ENCODE measurements around the gene SP1.

Gene SP1

DNA sequence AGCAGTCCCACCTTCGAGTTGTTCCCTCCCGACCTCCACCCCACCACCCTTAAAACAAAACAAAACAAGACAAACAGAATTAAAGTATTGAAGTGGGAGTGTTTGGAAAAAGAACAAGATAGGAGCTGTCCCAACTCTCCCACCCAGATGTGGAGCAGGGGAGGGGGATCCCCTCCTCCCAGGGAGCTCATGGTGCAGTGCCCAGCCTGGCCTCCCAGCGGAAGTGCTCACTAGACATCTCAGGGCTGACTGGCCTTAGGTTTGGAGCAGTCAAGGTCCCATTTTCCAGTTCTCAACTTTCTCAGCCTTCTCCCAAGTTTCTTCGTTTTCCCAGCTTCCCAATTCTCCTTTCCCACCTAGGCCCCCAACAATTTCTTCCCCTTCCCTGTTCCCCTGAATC is 46.7 kb upstream of the SP1 start:
- no peak for TF ChIP-seq EZH2phosphoT487 (conservative IDR thresholded peaks at IDR 0.05; ENCODE audit: low read length)
- TF ChIP-seq, protein P1, sequence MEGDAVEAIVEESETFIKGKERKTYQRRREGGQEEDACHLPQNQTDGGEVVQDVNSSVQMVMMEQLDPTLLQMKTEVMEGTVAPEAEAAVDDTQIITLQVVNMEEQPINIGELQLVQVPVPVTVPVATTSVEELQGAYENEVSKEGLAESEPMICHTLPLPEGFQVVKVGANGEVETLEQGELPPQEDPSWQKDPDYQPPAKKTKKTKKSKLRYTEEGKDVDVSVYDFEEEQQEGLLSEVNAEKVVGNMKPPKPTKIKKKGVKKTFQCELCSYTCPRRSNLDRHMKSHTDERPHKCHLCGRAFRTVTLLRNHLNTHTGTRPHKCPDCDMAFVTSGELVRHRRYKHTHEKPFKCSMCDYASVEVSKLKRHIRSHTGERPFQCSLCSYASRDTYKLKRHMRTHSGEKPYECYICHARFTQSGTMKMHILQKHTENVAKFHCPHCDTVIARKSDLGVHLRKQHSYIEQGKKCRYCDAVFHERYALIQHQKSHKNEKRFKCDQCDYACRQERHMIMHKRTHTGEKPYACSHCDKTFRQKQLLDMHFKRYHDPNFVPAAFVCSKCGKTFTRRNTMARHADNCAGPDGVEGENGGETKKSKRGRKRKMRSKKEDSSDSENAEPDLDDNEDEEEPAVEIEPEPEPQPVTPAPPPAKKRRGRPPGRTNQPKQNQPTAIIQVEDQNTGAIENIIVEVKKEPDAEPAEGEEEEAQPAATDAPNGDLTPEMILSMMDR (IDR thresholded peaks at IDR 0.05; ENCODE audit: insufficient read depth, low read length, poor library complexity, severe bottlenecking) = no peak
- H4K20me1 ChIP-seq (ENCODE audit: low read depth, low read length) = no peaks in the 10 kb centered on the region
- no peak overlapping the region for H3K9ac ChIP-seq (ENCODE audit: low read length)
- H3K4me3 ChIP-seq (ENCODE audit: insufficient read depth, low read length, poor library complexity, severe bottlenecking) = no peak overlapping the region
- no peaks in the 10 kb centered on the region for H3K27me3 ChIP-seq (ENCODE audit: low read length)
- H3K79me2 ChIP-seq (ENCODE audit: insufficient read depth, low read length) = no peaks in the 10 kb centered on the region
- H2AFZ ChIP-seq (ENCODE audit: low read depth, low read length, severe bottlenecking) = no peak overlapping the region
- no peaks in the 10 kb centered on the region for H3F3A ChIP-seq (ENCODE audit: insufficient read depth)
- H3K27ac ChIP-seq (ENCODE audit: low read depth, low read length) = no peak overlapping the region
- H3K9me3 ChIP-seq (ENCODE audit: insufficient read depth, low read length) = no peaks in the 10 kb centered on the region
- H3K36me3 ChIP-seq (ENCODE audit: low read length) = no peaks in the 10 kb centered on the region
- no peak overlapping the region for H3K4me2 ChIP-seq (ENCODE audit: low read depth, low read length, poor library complexity, severe bottlenecking)
- H3K9me2 ChIP-seq (replicated peaks; ENCODE audit: insufficient read depth, low read length) = no peaks in the 10 kb centered on the region

DNA sequence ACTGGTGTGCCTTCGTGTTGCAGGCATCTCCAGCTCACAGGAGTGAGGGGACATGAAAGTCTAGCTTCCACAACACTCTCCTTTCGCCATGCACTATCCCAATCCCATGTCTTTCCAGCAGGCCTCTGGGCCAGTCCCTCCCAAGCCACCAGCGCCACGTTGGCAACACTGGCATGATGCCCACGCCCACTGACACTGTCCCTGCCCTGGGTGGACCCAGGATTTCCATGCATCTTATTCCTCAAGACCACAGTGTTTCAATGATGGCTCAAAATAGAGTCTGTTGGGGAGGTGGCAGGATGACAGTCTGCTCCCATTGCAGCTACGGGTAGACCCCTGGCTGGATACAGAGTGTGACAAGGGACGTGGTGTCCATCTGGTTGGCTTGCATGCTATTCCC is 46.1 kb upstream of the SP1 start:
- no peak overlapping the region for H3K4me3 ChIP-seq (ENCODE audit: insufficient read depth, low read length, poor library complexity, severe bottlenecking)
- H3K27me3 ChIP-seq (ENCODE audit: low read length) = no peaks in the 10 kb centered on the region
- no peaks in the 10 kb centered on the region for H4K20me1 ChIP-seq (ENCODE audit: low read depth, low read length)
- no peaks in the 10 kb centered on the region for H3F3A ChIP-seq (ENCODE audit: insufficient read depth)
- H3K27ac ChIP-seq (ENCODE audit: low read depth, low read length) = no peak overlapping the region
- H3K9ac ChIP-seq (ENCODE audit: low read length) = no peak overlapping the region
- no peak overlapping the region for H3K4me2 ChIP-seq (ENCODE audit: low read depth, low read length, poor library complexity, severe bottlenecking)
- no peak for TF ChIP-seq EZH2phosphoT487 (conservative IDR thresholded peaks at IDR 0.05; ENCODE audit: low read length)
- TF ChIP-seq, protein P1 (IDR thresholded peaks at IDR 0.05; ENCODE audit: insufficient read depth, low read length, poor library complexity, severe bottlenecking) = no peak
- no peak overlapping the region for H2AFZ ChIP-seq (ENCODE audit: low read depth, low read length, severe bottlenecking)
- H3K79me2 ChIP-seq (ENCODE audit: insufficient read depth, low read length) = no peaks in the 10 kb centered on the region
- no peaks in the 10 kb centered on the region for H3K36me3 ChIP-seq (ENCODE audit: low read length)
- no peaks in the 10 kb centered on the region for H3K9me2 ChIP-seq (replicated peaks; ENCODE audit: insufficient read depth, low read length)
- H3K9me3 ChIP-seq (ENCODE audit: insufficient read depth, low read length) = no peaks in the 10 kb centered on the region

- H3K79me2 ChIP-seq (ENCODE audit: insufficient read depth, low read length) = no peaks in the 10 kb centered on the region
- H3K4me2 ChIP-seq (ENCODE audit: low read depth, low read length, poor library complexity, severe bottlenecking) = no peak overlapping the region
- TF ChIP-seq, protein P1 (IDR thresholded peaks at IDR 0.05; ENCODE audit: insufficient read depth, low read length, poor library complexity, severe bottlenecking) = no peak
- no peak for TF ChIP-seq EZH2phosphoT487 (conservative IDR thresholded peaks at IDR 0.05; ENCODE audit: low read length)
- no peaks in the 10 kb centered on the region for H3K9me2 ChIP-seq (replicated peaks; ENCODE audit: insufficient read depth, low read length)
- no peaks in the 10 kb centered on the region for H3K9me3 ChIP-seq (ENCODE audit: insufficient read depth, low read length)
- no peaks in the 10 kb centered on the region for H3K36me3 ChIP-seq (ENCODE audit: low read length)
- H3K9ac ChIP-seq (ENCODE audit: low read length) = no peak overlapping the region
- H2AFZ ChIP-seq (ENCODE audit: low read depth, low read length, severe bottlenecking) = no peak overlapping the region
- H3K27ac ChIP-seq (ENCODE audit: low read depth, low read length) = no peak overlapping the region
- no peaks in the 10 kb centered on the region for H4K20me1 ChIP-seq (ENCODE audit: low read depth, low read length)
- H3K4me3 ChIP-seq (ENCODE audit: insufficient read depth, low read length, poor library complexity, severe bottlenecking) = no peak overlapping the region
- no peaks in the 10 kb centered on the region for H3F3A ChIP-seq (ENCODE audit: insufficient read depth)
- H3K27me3 ChIP-seq (ENCODE audit: low read length) = no peaks in the 10 kb centered on the region
Observed at GRCh38 chr12:53334822-53335221, 45.2 kb upstream of the SP1 start.

Measured in SU-DHL-6 (cell line).